T-helper 1 cell treated with Interleukin-12 subunit alpha and Interleukin-12 subunit beta and Interleukin-4 antibody, amounts not matched to agents 30 μg/mL and 1 μg/mL, for 36 hours (primary cell): ENCODE results near the gene PITX2.

ENCODE experiments used
- H3K27ac Mint-ChIP-seq: one replicate; pipeline ENCODE4 v1.8.0; 2021; ENCODE audit warnings: mild to moderate bottlenecking, mixed read lengths
- H3K27me3 Mint-ChIP-seq: one replicate; pipeline ENCODE4 v1.8.0; 2021; ENCODE audit warnings: low read depth, mixed read lengths
- H3K36me3 Mint-ChIP-seq: one replicate; pipeline ENCODE4 v1.8.0; 2021; ENCODE audit warnings: low read depth, mixed read lengths
- H3K4me1 Mint-ChIP-seq: one replicate; pipeline ENCODE4 v1.8.0; 2021; ENCODE audit warnings: low read depth, mixed read lengths
- H3K4me3 Mint-ChIP-seq: one replicate; pipeline ENCODE4 v1.8.0; 2021; ENCODE audit warnings: mild to moderate bottlenecking, moderate library complexity, mixed read lengths
- H3K9me3 Mint-ChIP-seq: one replicate; pipeline ENCODE4 v1.8.0; 2021; ENCODE audit warnings: mixed read lengths

Gene PITX2

GRCh38 chr4:110614173-110614963 is 8.5 kb downstream of the PITX2 start:
- Mint-ChIP-seq H3K4me3 (no peak overlapping the region), H3K4me1 (no peaks in the 10 kb centered on the region), H3K27me3 (peaks cover 96% of the 10 kb centered on the region), H3K27ac (no peak overlapping the region), H3K9me3 (no peaks in the 10 kb centered on the region), H3K36me3 (no peaks in the 10 kb centered on the region)

GRCh38 chr4:110613745-110614144 is 9.1 kb downstream of the PITX2 start:
- H3K27me3 Mint-ChIP-seq: peaks cover 96% of the 10 kb centered on the region
- H3K4me1 Mint-ChIP-seq: no peaks in the 10 kb centered on the region
- no peaks in the 10 kb centered on the region for H3K9me3 Mint-ChIP-seq
- no peak overlapping the region for H3K4me3 Mint-ChIP-seq
- H3K36me3 Mint-ChIP-seq: no peaks in the 10 kb centered on the region
- H3K27ac Mint-ChIP-seq: no peak overlapping the region

- Mint-ChIP-seq H3K4me1 (no peaks in the 10 kb centered on the region), H3K9me3 (no peaks in the 10 kb centered on the region), H3K27me3 (peaks cover 95% of the 10 kb centered on the region), H3K36me3 (no peaks in the 10 kb centered on the region), H3K27ac (no peak overlapping the region), H3K4me3 (no peak overlapping the region)
Measured at GRCh38 chr4:110612631-110613269, 10.1 kb downstream of the PITX2 start.

- H3K4me1 Mint-ChIP-seq: no peaks in the 10 kb centered on the region
- no peak overlapping the region for H3K27ac Mint-ChIP-seq
- H3K9me3 Mint-ChIP-seq: no peaks in the 10 kb centered on the region
- peaks cover 88% of the 10 kb centered on the region for H3K27me3 Mint-ChIP-seq
- H3K36me3 Mint-ChIP-seq: no peaks in the 10 kb centered on the region
- no peak overlapping the region for H3K4me3 Mint-ChIP-seq
Measured at GRCh38 chr4:110611968-110612447, 10.9 kb downstream of the PITX2 start.

GRCh38 chr4:110610940-110611831 is 11.7 kb downstream of the PITX2 start:
- Mint-ChIP-seq H3K27ac (no peak overlapping the region), H3K27me3 (peaks cover 79% of the 10 kb centered on the region), H3K4me1 (no peaks in the 10 kb centered on the region), H3K4me3 (no peak overlapping the region), H3K9me3 (no peaks in the 10 kb centered on the region), H3K36me3 (no peaks in the 10 kb centered on the region)

GRCh38 chr4:110610620-110610939 is 12.3 kb downstream of the PITX2 start:
- Mint-ChIP-seq H3K9me3 (no peaks in the 10 kb centered on the region), H3K4me1 (no peaks in the 10 kb centered on the region), H3K36me3 (no peaks in the 10 kb centered on the region), H3K27ac (no peak overlapping the region), H3K4me3 (no peak overlapping the region), H3K27me3 (peaks cover 73% of the 10 kb centered on the region)

GRCh38 chr4:110609044-110609750 is 13.7 kb downstream of the PITX2 start:
- Mint-ChIP-seq H3K36me3 (no peaks in the 10 kb centered on the region), H3K27ac (no peak overlapping the region), H3K4me3 (no peak overlapping the region), H3K4me1 (no peaks in the 10 kb centered on the region), H3K9me3 (no peaks in the 10 kb centered on the region), H3K27me3 (peaks cover 65% of the 10 kb centered on the region)

- Mint-ChIP-seq H3K9me3 (no peaks in the 10 kb centered on the region), H3K4me1 (no peaks in the 10 kb centered on the region), H3K27ac (no peak overlapping the region), H3K27me3 (peaks cover 28% of the 10 kb centered on the region), H3K4me3 (no peak overlapping the region), H3K36me3 (no peaks in the 10 kb centered on the region)
Measured at GRCh38 chr4:110605077-110605476, 17.8 kb downstream of the PITX2 start.

- H3K36me3 Mint-ChIP-seq: no peaks in the 10 kb centered on the region
- H3K27me3 Mint-ChIP-seq: peaks cover 12% of the 10 kb centered on the region
- H3K4me1 Mint-ChIP-seq: no peaks in the 10 kb centered on the region
- H3K4me3 Mint-ChIP-seq: no peak overlapping the region
- no peaks in the 10 kb centered on the region for H3K9me3 Mint-ChIP-seq
- no peak overlapping the region for H3K27ac Mint-ChIP-seq
Measured at GRCh38 chr4:110602061-110602460, 20.8 kb downstream of the PITX2 start.

GRCh38 chr4:110597582-110597981 is 25.3 kb downstream of the PITX2 start:
- no peaks in the 10 kb centered on the region for H3K4me1 Mint-ChIP-seq
- H3K27me3 Mint-ChIP-seq: peaks cover 6% of the 10 kb centered on the region
- peaks cover 5% of the 10 kb centered on the region for H3K9me3 Mint-ChIP-seq
- H3K4me3 Mint-ChIP-seq: no peak overlapping the region
- H3K27ac Mint-ChIP-seq: no peak overlapping the region
- H3K36me3 Mint-ChIP-seq: no peaks in the 10 kb centered on the region

- H3K4me3 Mint-ChIP-seq: no peak overlapping the region
- H3K4me1 Mint-ChIP-seq: no peaks in the 10 kb centered on the region
- peaks cover 5% of the 10 kb centered on the region for H3K9me3 Mint-ChIP-seq
- H3K27me3 Mint-ChIP-seq: peaks cover 6% of the 10 kb centered on the region
- H3K27ac Mint-ChIP-seq: no peak overlapping the region
- no peaks in the 10 kb centered on the region for H3K36me3 Mint-ChIP-seq
Measured at GRCh38 chr4:110596431-110596830, 26.4 kb downstream of the PITX2 start.

GRCh38 chr4:110595583-110595982 is 27.3 kb downstream of the PITX2 start:
- peaks cover 5% of the 10 kb centered on the region for H3K9me3 Mint-ChIP-seq
- no peaks in the 10 kb centered on the region for H3K4me1 Mint-ChIP-seq
- H3K27me3 Mint-ChIP-seq: peaks cover 9% of the 10 kb centered on the region
- no peaks in the 10 kb centered on the region for H3K36me3 Mint-ChIP-seq
- no peak overlapping the region for H3K4me3 Mint-ChIP-seq
- no peak overlapping the region for H3K27ac Mint-ChIP-seq

GRCh38 chr4:110589297-110589696 is 33.6 kb downstream of the PITX2 start:
- Mint-ChIP-seq H3K27me3 (peaks cover 5% of the 10 kb centered on the region), H3K4me1 (no peaks in the 10 kb centered on the region), H3K27ac (no peak overlapping the region), H3K9me3 (no peaks in the 10 kb centered on the region), H3K36me3 (no peaks in the 10 kb centered on the region), H3K4me3 (no peak overlapping the region)

GRCh38 chr4:110587666-110588285 is 35.1 kb downstream of the PITX2 start:
- no peaks in the 10 kb centered on the region for H3K4me1 Mint-ChIP-seq
- H3K27me3 Mint-ChIP-seq: peaks cover 5% of the 10 kb centered on the region
- no peaks in the 10 kb centered on the region for H3K36me3 Mint-ChIP-seq
- H3K9me3 Mint-ChIP-seq: no peaks in the 10 kb centered on the region
- no peak overlapping the region for H3K4me3 Mint-ChIP-seq
- H3K27ac Mint-ChIP-seq: no peak overlapping the region
